Activated T-helper 1 cell treated with Interleukin-2 at 50 U/mL for 16 hours (primary cell): ENCODE measurements around the gene ZNF33B.
"Not testable (repeated sequence)": the region's sequence is repeated elsewhere in the genome, so short reads cannot be mapped to it uniquely, and the experiment has no call there.

ENCODE experiments used
- DNase-seq: peaks from one replicate; pipeline ENCODE4 v3.0.0-alpha.2; 2020; ENCODE audit warnings: low read depth

Gene ZNF33B

DNA sequence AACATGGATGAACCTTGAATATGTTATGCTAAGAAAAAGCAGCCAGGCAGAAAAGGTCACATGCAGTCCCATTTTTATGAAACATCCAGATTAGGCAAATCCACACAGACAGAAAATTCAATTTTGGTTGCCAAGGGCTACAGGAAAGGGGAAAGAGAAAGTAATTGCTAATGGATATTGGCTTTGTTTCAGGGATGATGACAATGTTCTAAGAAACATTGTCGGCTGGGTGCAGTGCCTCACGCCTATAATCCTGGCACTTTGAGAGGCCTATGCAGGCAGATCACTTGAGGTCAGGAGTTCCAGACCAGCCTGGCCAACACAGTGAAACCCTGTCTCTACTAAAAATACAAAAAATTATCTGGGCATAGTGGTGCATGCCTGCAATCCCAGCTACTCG, 23.0 kb downstream of the ZNF33B start:
- no peak for DNase-seq

DNA sequence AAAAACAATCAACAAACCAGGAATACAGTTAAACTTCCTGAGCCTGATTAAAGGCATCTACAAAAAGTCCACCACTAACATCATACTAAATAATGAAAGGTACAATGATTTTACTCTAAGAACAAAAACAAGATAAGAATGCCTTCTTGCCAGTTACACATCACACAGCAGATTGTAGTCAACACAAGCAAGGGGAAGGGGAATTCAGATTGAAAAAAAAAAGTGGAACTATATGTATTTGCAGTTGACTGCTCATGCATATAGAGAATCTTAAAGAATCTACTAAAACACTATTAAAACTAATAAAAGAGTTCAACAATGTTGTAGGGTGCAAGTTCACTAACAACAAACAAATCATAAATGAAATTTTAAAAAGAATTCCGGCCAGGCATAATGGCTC, 28.5 kb downstream of the ZNF33B start:
- DNase-seq: no peak

DNA sequence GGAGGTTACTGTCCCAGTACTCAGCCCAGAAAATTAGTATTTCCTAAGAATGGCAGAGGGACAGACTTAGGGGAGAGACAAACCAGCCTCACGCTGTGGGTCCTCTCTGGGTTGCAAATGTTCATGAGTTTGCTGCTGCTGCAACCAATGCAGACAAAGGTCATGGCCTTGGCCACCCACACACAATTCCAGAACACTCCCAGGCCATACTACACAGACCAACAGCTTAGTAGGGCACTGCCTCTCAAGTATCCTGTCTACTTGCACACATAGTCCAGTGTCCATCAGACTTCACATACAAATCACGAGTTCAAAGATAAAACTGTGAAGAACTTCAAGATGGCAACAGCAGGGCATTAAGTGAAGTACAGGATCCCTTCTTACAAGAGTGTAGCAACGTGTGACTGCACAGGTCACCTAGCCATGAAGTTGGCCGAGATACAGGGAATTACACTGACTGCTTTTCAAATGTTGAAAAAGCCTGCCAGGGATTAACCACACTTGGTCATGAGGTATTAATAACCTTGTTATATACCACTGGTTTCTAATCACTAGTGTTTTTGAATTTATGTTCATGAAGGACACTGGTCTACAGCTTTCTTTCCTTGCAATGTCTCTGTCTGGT, 40.0 kb downstream of the ZNF33B start:
- no peak for DNase-seq

- DNase-seq: no peak
Measured at GRCh38 chr10:42596196-42596595, 42.2 kb downstream of the ZNF33B start.

DNA sequence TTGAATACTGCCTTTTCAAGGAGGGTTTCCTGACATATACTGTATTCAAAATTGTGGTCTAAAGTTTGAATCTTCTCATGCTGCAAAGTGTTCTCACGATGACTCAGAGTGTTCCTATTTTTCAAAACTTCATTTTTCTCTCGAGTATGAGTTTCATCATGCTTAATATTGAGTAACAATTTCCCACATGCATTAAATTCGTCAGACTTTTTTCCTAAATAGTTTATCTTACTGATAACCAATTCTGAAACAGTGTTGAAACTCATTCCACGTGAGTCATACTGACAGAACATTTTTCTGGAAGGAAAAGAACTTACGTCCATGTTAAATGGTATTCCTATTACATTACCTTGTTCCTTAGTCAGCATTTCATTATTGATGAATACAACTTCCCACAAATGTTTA, 44.1 kb downstream of the ZNF33B start:
- no peak for DNase-seq

- no peak for DNase-seq
Measured at GRCh38 chr10:42593284-42593683, 45.1 kb downstream of the ZNF33B start.

GRCh38 chr10:42583828-42584227, 54.5 kb downstream of the ZNF33B start:
- no peak for DNase-seq

DNA sequence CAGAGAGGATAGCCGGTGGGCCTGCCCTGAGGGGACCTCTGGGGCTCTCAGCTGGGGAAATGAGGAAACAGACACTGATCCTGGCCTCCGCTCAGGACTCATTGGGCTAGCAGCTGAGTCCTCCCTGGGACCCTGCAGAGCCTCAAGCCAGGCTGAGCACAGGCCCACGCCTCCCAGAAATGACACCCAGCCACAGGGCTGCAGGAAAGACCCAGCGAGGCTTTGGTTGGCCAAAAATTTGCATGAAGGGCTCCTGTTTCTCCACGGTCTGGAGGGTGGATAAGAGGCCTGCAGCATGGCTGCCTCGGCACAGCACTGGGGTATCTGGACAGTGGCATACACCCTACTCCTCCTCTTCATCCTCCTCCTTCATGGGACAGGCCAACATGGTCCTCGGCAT, 60.4 kb downstream of the ZNF33B start:
- no peak for DNase-seq

- DNase-seq: no peak
Measured at GRCh38 chr10:42576338-42576737, 62.0 kb downstream of the ZNF33B start.

DNA sequence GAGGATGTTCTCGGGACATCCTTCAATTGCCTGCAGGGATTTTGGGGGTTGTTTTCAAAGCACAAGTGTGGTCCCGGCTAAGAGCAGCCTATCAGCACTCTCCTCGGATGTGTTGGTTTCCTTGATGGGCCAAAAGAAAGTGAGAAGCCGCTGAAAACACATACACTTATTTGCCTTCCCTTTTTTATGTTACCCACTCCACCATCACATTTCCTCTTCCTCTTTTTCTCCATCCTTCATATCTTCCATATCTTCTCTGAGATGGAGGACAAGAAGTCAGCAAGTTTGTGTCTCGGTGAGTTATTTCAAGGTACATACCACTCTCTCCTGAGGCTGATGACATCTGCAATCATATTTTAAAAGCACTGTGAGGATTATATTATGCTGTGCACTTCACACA, 64.0 kb downstream of the ZNF33B start:
- DNase-seq: no peak

- no peak for DNase-seq
Measured at GRCh38 chr10:42556931-42557330, 81.4 kb downstream of the ZNF33B start.

GRCh38 chr10:42553576-42553975, 84.8 kb downstream of the ZNF33B start:
- not testable (repeated sequence) for DNase-seq

DNA sequence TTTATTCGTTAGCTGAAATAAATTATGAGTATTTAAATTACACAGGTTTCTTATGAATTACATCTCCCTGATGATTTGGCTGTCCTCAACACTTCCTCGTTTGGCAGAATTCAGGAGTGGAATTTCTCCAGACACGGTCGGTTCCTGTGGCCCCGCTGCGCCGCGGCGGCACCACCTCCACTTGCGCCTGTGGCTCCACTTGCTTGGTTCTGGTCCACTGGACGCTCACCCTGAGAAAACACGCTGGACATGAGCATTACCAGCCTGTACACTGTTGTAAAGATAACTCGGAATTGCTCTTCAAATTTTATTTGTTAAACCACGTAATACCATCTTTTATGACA, 85.3 kb downstream of the ZNF33B start:
- DNase-seq: no peak

- peak; percentile 94 for DNase-seq
Measured at GRCh38 chr10:42552188-42553063, 85.9 kb downstream of the ZNF33B start.

DNA sequence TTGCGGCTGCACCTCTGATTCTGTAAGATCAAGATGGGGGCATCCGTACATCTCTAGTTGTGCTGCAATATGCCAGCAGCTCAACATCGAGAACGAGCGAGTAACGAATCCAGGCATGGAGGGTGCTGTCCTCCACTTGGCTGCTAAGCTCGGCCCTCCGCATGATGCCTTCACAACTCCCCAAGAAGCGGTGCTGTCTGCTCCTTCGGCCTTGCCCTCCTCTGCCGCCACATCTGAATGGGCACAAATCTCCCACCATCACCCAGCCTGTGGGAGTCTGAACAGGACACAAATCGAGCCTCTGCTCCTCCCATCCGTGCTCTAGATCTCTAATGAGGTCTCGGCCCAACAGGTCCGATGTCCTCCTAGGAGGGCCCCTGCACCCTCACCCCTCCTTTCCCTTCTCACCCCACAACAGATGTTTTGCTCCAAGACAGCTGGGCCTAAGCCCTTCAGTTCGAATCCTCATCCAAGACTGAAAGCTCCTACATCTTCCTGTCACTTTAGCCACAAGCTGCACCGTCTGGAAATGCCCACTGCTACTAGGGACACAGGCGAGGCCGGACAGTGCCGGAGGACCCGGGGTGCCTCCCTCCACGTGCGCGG, 86.7 kb downstream of the ZNF33B start:
- DNase-seq: no peak

- no peak for DNase-seq
Measured at GRCh38 chr10:42549851-42550250, 88.5 kb downstream of the ZNF33B start.

GRCh38 chr10:42548254-42548653, 90.1 kb downstream of the ZNF33B start:
- no peak for DNase-seq

DNA sequence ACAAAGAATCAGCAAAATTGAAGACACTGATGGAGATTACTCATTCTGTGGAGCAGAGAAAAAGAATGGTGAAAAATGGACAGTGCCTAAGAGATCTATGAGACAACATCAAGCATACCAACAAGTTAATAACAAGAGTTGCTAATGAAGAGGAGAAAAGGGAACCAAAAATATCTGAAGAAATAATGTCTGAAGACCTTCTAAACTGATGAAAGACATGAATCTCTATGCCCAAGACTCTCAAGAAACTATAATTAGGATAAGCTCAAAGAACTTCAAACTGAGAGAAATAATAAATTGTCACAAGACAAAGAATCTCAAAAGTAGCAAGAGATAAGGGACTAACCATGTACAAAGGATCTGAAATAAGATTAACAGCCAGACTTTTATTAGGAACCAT, 93.4 kb downstream of the ZNF33B start:
- DNase-seq: no peak

GRCh38 chr10:42543840-42544372, 94.5 kb downstream of the ZNF33B start:
- DNase-seq: no peak
